H1 (cell line): Measurements from ENCODE around the gene CMIP. TPM values are rescaled to one million over a fixed set of nuclear protein-coding genes. Genes with fewer than 3 reads are reported as not detected.

Source experiments
- CTCF ChIA-PET: fragments of 300-600 bp; sonication (Branson Sonifier 250); formaldehyde crosslinking; loops from one replicate; lab custom pipeline; 2021; ENCODE audit not compliant: partially characterized antibody; lab: Charles Lee
- POLR2A ChIA-PET: fragments of 300-600 bp; sonication (Branson Sonifier 250); formaldehyde crosslinking; loops from one replicate; lab custom pipeline; 2021; ENCODE audit warnings: inconsistent platforms; ENCODE audit not compliant: partially characterized antibody; lab: Charles Lee
- DNase-seq, 2 experiments: peaks; one replicate each; pipeline versions ENCODE4 v3.0.0 to v3.0.0-alpha.2; 2010 to 2022; ENCODE audit warnings: low spot score in 2 of 2, low read depth in 1 of 2, mixed read lengths in 1 of 2
- FAIRE-seq: peaks from 2 replicates; lab custom pipeline; 2011; peaks lifted over from hg19 to GRCh38; lab: Jason Lieb, UNC
- H2AFZ ChIP-seq: 2 replicates; pipeline ENCODE4 v1.8.1; 2012; ENCODE audit warnings: low read length, inconsistent platforms
- H2AK5ac ChIP-seq: 2 replicates; pipeline ENCODE4 v1.6.1; 2013; ENCODE audit warnings: low read depth, low read length
- H2BK120ac ChIP-seq: replicated peaks from 2 replicates; pipeline ENCODE3; 2013; ENCODE audit warnings: low read depth, low read length, inconsistent platforms
- H2BK12ac ChIP-seq: 2 replicates; pipeline ENCODE4 v1.6.1; 2013; ENCODE audit warnings: low read depth, low read length
- H2BK15ac ChIP-seq: 2 replicates; pipeline ENCODE4 v1.6.1; 2013; ENCODE audit warnings: low read length
- H2BK20ac ChIP-seq: 2 replicates; pipeline ENCODE4 v1.6.1; 2013; ENCODE audit warnings: low read length
- H2BK5ac ChIP-seq: 2 replicates; pipeline ENCODE4 v1.6.1; 2013; ENCODE audit warnings: low read depth, low read length
- H3K14ac ChIP-seq: 2 replicates; pipeline ENCODE4 v1.6.1; 2013; ENCODE audit warnings: inconsistent platforms; ENCODE audit not compliant: insufficient read length
- H3K18ac ChIP-seq: 2 replicates; pipeline ENCODE4 v1.6.1; 2013; ENCODE audit warnings: low read length; ENCODE audit errors: extremely low read depth
- H3K23ac ChIP-seq: 2 replicates; pipeline ENCODE4 v1.6.1; 2013; ENCODE audit warnings: inconsistent platforms; ENCODE audit not compliant: insufficient read length
- H3K23me2 ChIP-seq: 2 replicates; pipeline ENCODE4 v1.6.1; 2013; ENCODE audit warnings: low read depth, low read length
- H3K27ac ChIP-seq: 2 replicates; pipeline ENCODE4 v1.6.1; 2011; ENCODE audit warnings: low read depth, low read length, inconsistent platforms
- H3K27me3 ChIP-seq, 4 experiments: replicated peaks in 1 of 4; 1 replicate in 1 of 4; 2 replicates in 3 of 4; pipeline versions ENCODE4 v1.6.1 to v1.8.1; 2011 to 2013; ENCODE audit warnings: low read length in 3 of 4, mild to moderate bottlenecking in 3 of 4, inconsistent platforms in 2 of 4, mixed read lengths in 2 of 4, moderate library complexity in 1 of 4; ENCODE audit not compliant: control insufficient read depth in 3 of 4, insufficient read depth in 3 of 4; ENCODE audit errors: extremely low read depth in 1 of 4
- H3K36me3 ChIP-seq, 4 experiments: 2 replicates each; pipeline versions ENCODE4 v1.6.1 to v1.8.1; 2011 to 2013; ENCODE audit warnings: mild to moderate bottlenecking in 4 of 4, low read length in 3 of 4, moderate library complexity in 2 of 4, control low read depth in 1 of 4, inconsistent platforms in 1 of 4; ENCODE audit not compliant: insufficient read depth in 4 of 4, control insufficient read depth in 2 of 4
- H3K4ac ChIP-seq: replicated peaks from 2 replicates; pipeline ENCODE3; 2013; ENCODE audit warnings: low read length, low read depth, mixed read lengths, inconsistent platforms; ENCODE audit not compliant: insufficient read length
- H3K4me1 ChIP-seq, 4 experiments: replicated peaks in 1 of 4; 1 replicate in 1 of 4; 2 replicates in 3 of 4; pipeline versions ENCODE4 v1.6.1 to v1.8.1; 2011 to 2013; ENCODE audit warnings: low read length in 3 of 4, inconsistent platforms in 2 of 4, mixed read lengths in 1 of 4; ENCODE audit not compliant: insufficient read depth in 4 of 4, control insufficient read depth in 3 of 4
- H3K4me2 ChIP-seq, 2 experiments: 2 replicates each; pipeline versions ENCODE4 v1.6.1 to v1.8.1; 2011 to 2013; ENCODE audit warnings: low read depth in 2 of 2, low read length in 2 of 2, control low read depth in 1 of 2, inconsistent platforms in 1 of 2, mild to moderate bottlenecking in 1 of 2; ENCODE audit not compliant: insufficient read depth in 1 of 2
- H3K4me3 ChIP-seq, 4 experiments: fragments of 200-600, 300-600 bp in 1 of 4; sonication (generic), shearing (Covaris generic), sonication (Bioruptor Twin) in 1 of 4; 2 replicates each; pipeline versions ENCODE4 v1.5.1 to v1.8.1; 2011 to 2016; ENCODE audit warnings: low read length in 4 of 4, low read depth in 3 of 4, control low read depth in 2 of 4, inconsistent platforms in 2 of 4, mild to moderate bottlenecking in 2 of 4, mixed read lengths in 1 of 4, moderate library complexity in 1 of 4; ENCODE audit not compliant: insufficient read depth in 2 of 4; ENCODE audit errors: extremely low read depth in 1 of 4
- H3K56ac ChIP-seq: replicated peaks from 2 replicates; pipeline ENCODE3; 2013; ENCODE audit warnings: low read depth, mild to moderate bottlenecking, mixed read lengths, low read length, inconsistent platforms; ENCODE audit not compliant: insufficient read length
- H3K79me1 ChIP-seq: 2 replicates; pipeline ENCODE4 v1.6.1; 2013; ENCODE audit warnings: low read depth, low read length, control low read depth
- H3K79me2 ChIP-seq, 2 experiments: 2 replicates each; pipeline versions ENCODE4 v1.6.1 to v1.8.1; 2012 to 2013; ENCODE audit warnings: low read length in 2 of 2, mild to moderate bottlenecking in 2 of 2, inconsistent platforms in 1 of 2; ENCODE audit not compliant: insufficient read depth in 2 of 2, control insufficient read depth in 1 of 2
- H3K9ac ChIP-seq, 4 experiments: replicated peaks in 1 of 4; 1 replicate in 1 of 4; 2 replicates in 3 of 4; pipeline versions ENCODE4 v1.6.1 to v1.8.1; 2011 to 2013; ENCODE audit warnings: low read depth in 3 of 4, low read length in 3 of 4, control low read depth in 2 of 4, mild to moderate bottlenecking in 2 of 4, moderate library complexity in 2 of 4, inconsistent platforms in 1 of 4; ENCODE audit errors: extremely low read depth in 1 of 4
- H3K9me3 ChIP-seq, 2 experiments: 2 replicates each; pipeline versions ENCODE4 v1.6.1 to v1.8.1; 2012 to 2013; ENCODE audit warnings: mild to moderate bottlenecking in 2 of 2, moderate library complexity in 2 of 2, control low read depth in 1 of 2, inconsistent platforms in 1 of 2, low read depth in 1 of 2, low read length in 1 of 2, mixed read lengths in 1 of 2; ENCODE audit not compliant: insufficient read depth in 2 of 2
- H4K20me1 ChIP-seq, 2 experiments: replicated peaks in 1 of 2; 2 replicates each; pipeline versions ENCODE3 to v1.8.1; 2011 to 2013; ENCODE audit warnings: inconsistent platforms in 2 of 2, low read length in 2 of 2, mild to moderate bottlenecking in 1 of 2; ENCODE audit not compliant: insufficient read depth in 2 of 2, control insufficient read depth in 1 of 2
- H4K5ac ChIP-seq: 2 replicates; pipeline ENCODE4 v1.6.1; 2013; ENCODE audit warnings: low read length, low read depth, mixed read lengths, inconsistent platforms; ENCODE audit not compliant: insufficient read length
- H4K8ac ChIP-seq: 2 replicates; pipeline ENCODE4 v1.8.0; 2013; ENCODE audit warnings: mild to moderate bottlenecking, moderate library complexity, low read length, inconsistent platforms; ENCODE audit not compliant: insufficient read depth; ENCODE audit errors: extremely low read depth
- H4K91ac ChIP-seq: replicated peaks from 2 replicates; pipeline ENCODE3; 2013; ENCODE audit warnings: low read length, mixed read lengths, inconsistent platforms; ENCODE audit not compliant: insufficient read length
- ATF3 ChIP-seq: IDR thresholded peaks from 2 replicates; pipeline ENCODE4 v1.6.1; 2011; ENCODE audit warnings: low read depth, mild to moderate bottlenecking, low read length; ENCODE audit not compliant: insufficient read depth
- BRCA1 ChIP-seq: IDR thresholded peaks from 2 replicates; pipeline ENCODE4 v1.6.1; 2012; ENCODE audit warnings: low read depth, low read length, improper control_type of control experiment
- CTCF ChIP-seq, 3 experiments: IDR thresholded peaks; 1 replicate in 2 of 3; 2 replicates in 1 of 3; pipeline versions ENCODE4 v1.5.1 to v1.6.1; 2011; ENCODE audit warnings: low read length in 3 of 3, mild to moderate bottlenecking in 3 of 3, inconsistent platforms in 2 of 3, low read depth in 1 of 3, moderate library complexity in 1 of 3; ENCODE audit not compliant: insufficient read depth in 1 of 3; ENCODE audit errors: control extremely low read depth in 1 of 3
- KDM1A ChIP-seq: fragments of 200-600, 300-600 bp; sonication (generic); IDR thresholded peaks from 2 replicates; pipeline ENCODE4 v1.7.1; 2016; ENCODE audit warnings: mild to moderate bottlenecking, low read length, borderline replicate concordance
- NANOG ChIP-seq: IDR thresholded peaks from 2 replicates; pipeline ENCODE4 v1.6.1; 2011; ENCODE audit warnings: low read length, low read depth, mild to moderate bottlenecking, inconsistent platforms; ENCODE audit not compliant: insufficient read depth, poor library complexity, severe bottlenecking
- SIN3A ChIP-seq, 2 experiments: IDR thresholded peaks in 1 of 2; conservative IDR thresholded peaks in 1 of 2; 2 replicates each; pipeline ENCODE4 v1.6.1; 2011 to 2012; ENCODE audit warnings: low read length in 2 of 2, improper control_type of control experiment in 1 of 2, low read depth in 1 of 2, mild to moderate bottlenecking in 1 of 2
- SP2 ChIP-seq: IDR thresholded peaks from 2 replicates; pipeline ENCODE4 v1.6.1; 2012; ENCODE audit warnings: mild to moderate bottlenecking, low read length, inconsistent platforms
- ZNF274 ChIP-seq: IDR thresholded peaks from 2 replicates; pipeline ENCODE4 v1.7.0; 2012; ENCODE audit warnings: low read length, borderline replicate concordance; ENCODE audit errors: extremely low read depth
- WGBS, 2 experiments: shearing (Covaris generic) in 1 of 2; methylation state at CpG; one replicate each; pipeline versions ENCODE4 v1.1.6 to v1.1.7; 2013 to 2015; ENCODE audit warnings: low lambda C conversion rate in 2 of 2, mixed read lengths in 2 of 2, inconsistent platforms in 1 of 2, low coverage in 1 of 2, missing lambda C conversion rate in 1 of 2; ENCODE audit not compliant: insufficient replicate concordance in 2 of 2, insufficient coverage in 1 of 2, insufficient read length in 1 of 2; ENCODE audit errors: extremely low coverage in 1 of 2, missing lambda C conversion rate in 1 of 2; 5-methylcytosine and 5-hydroxymethylcytosine counted together
- polyA plus RNA-seq, 7 experiments: library from polyadenylated mRNA; depleted of rRNA in 3 of 7; stranded (reverse) in 5 of 7; unstranded in 2 of 7; fragments of >200 nt in 5 of 7; fragments of 200-250 nt in 2 of 7; gene quantifications; 1 replicate in 5 of 7; 2 replicates in 1 of 7; 4 replicates in 1 of 7; pipeline versions ENCODE4 v1.2.1 to v1.2.3, GENCODE V29; 2011 to 2013; ENCODE audit warnings: missing spikeins in 2 of 7, mixed read lengths in 2 of 7
- total RNA-seq: library from RNA; stranded (reverse); fragmentation: NEBNext Ultra II Directional; extraction: Animal tissue kit (Norgen Biotek cat#: 25700); gene quantifications from 2 replicates; pipeline ENCODE4 v1.2.1, GENCODE V29; 2021

Gene CMIP
- total and polyA plus RNA-seq, 2 of the 8 experiments (the other 6 are each of a cell fraction or from before 2014, with no cell fraction given), result 7.9 to 53.2 TPM

GRCh38 chr16:81539009-81539758 lies 94.6 kb downstream of the CMIP start:
- no peak overlapping the region for H2BK5ac ChIP-seq
- no peak overlapping the region for H2AFZ ChIP-seq
- H2BK120ac ChIP-seq, result no peak overlapping the region
- no peaks in the 10 kb centered on the region for H3K27me3 ChIP-seq
- ChIA-PET CTCF (interaction anchor here (0.6 to 1.6 kb wide), 3 partner anchors 24 to 158 kb away, joined by 3 to 5 read pairs (median 4); no protein-coding TSS in a partner anchor), POLR2A (interaction anchor here (1.4 kb wide), 1 partner anchor 11 kb away, joined by 4 read pairs; no protein-coding TSS in a partner anchor)
- DNase-seq, result no peak
- H3K4me3 ChIP-seq, result no peak overlapping the region
- H4K91ac ChIP-seq, result no peak overlapping the region
- no peak overlapping the region for H3K56ac ChIP-seq
- H3K79me2 ChIP-seq, result peaks cover 7 to 85% of the 10 kb centered on the region in 2 experiments
- no peak overlapping the region for H2AK5ac ChIP-seq
- H3K4ac ChIP-seq, result no peak overlapping the region
- H3K9ac ChIP-seq, result no peak overlapping the region; a peak in 1 of 7 replicates
- H3K79me1 ChIP-seq, result peaks cover 39% of the 10 kb centered on the region
- peaks cover 2 to 9% (median 3%) of the 10 kb centered on the region in 4 experiments; a peak in 5 of 7 replicates for H3K4me1 ChIP-seq
- no peak for FAIRE-seq
- H3K14ac ChIP-seq, result no peak overlapping the region
- H4K5ac ChIP-seq, result no peak overlapping the region
- no peaks in the 10 kb centered on the region for H3K9me3 ChIP-seq
- H3K27ac ChIP-seq, result no peak overlapping the region
- H4K8ac ChIP-seq, result no peak overlapping the region
- H4K20me1 ChIP-seq, result peaks cover 6 to 10% of the 10 kb centered on the region in 2 experiments
- WGBS, 2 experiments, result 82% methylated on average over 18 of the region's 18 CpGs; no CpG with 5 or more reads in 1 of the 2 experiments
- H2BK15ac ChIP-seq, result no peak overlapping the region
- no peaks in the 10 kb centered on the region for H3K23me2 ChIP-seq
- no peak overlapping the region for H2BK20ac ChIP-seq
- no peak overlapping the region for H3K18ac ChIP-seq
- no peaks in the 10 kb centered on the region for H3K36me3 ChIP-seq
- H3K4me2 ChIP-seq, result 0 out of 4 replicates have a peak overlapping the region, but pooled peaks of 1 of the 2 experiments have one; percentile 12
- H2BK12ac ChIP-seq, result no peak overlapping the region
- no peak overlapping the region for H3K23ac ChIP-seq
- TF ChIP-seq CTCF (IDR thresholded peaks at IDR 0.05; ENCODE audit: control extremely low read depth in 1 of 3, insufficient read depth in 1 of 3, low read depth in 1 of 3, low read length in 3 of 3), result no peak
- no peak for TF ChIP-seq KDM1A
- TF ChIP-seq SIN3A (conservative IDR thresholded peaks at IDR 0.05 in 1 of 2, IDR thresholded peaks at IDR 0.05 in 1 of 2; ENCODE audit: low read depth in 1 of 2, low read length in 2 of 2), result no peak
- no peak for TF ChIP-seq ZNF274
- no peak for TF ChIP-seq BRCA1
- no peak for TF ChIP-seq NANOG
- no peak for TF ChIP-seq SP2
- no peak for TF ChIP-seq ATF3
